HCT116 (cell line): ENCODE results near the gene ARHGAP45. TPM values are rescaled to one million over a fixed set of nuclear protein-coding genes. Genes with fewer than 3 reads are reported as not detected.

Source experiments
- CBX3 ChIP-seq: IDR thresholded peaks from 2 replicates; pipeline ENCODE4 v1.6.1; 2012; ENCODE audit warnings: low read depth
- CEBPB ChIP-seq: IDR thresholded peaks from 2 replicates; pipeline ENCODE4 v1.6.1; 2012; ENCODE audit warnings: low read depth
- EZH2 ChIP-seq: fragments of 200-600 bp; sonication (generic); IDR thresholded peaks from 2 replicates; pipeline ENCODE4 v1.6.1; 2017; ENCODE audit warnings: antibody characterized with exemption, mixed run types
- EZH2phosphoT487 ChIP-seq: fragments of 200-600 bp; IDR thresholded peaks from 2 replicates; pipeline ENCODE4 v1.6.1; 2018; ENCODE audit warnings: antibody characterized with exemption, borderline replicate concordance
- FOSL1 ChIP-seq: IDR thresholded peaks from 2 replicates; pipeline ENCODE4 v1.6.1; 2012; ENCODE audit warnings: low read depth
- JUND ChIP-seq: IDR thresholded peaks from 2 replicates; pipeline ENCODE4 v1.6.1; 2012
- POLR2A ChIP-seq: IDR thresholded peaks from 2 replicates; pipeline ENCODE4 v1.7.0; 2011; ENCODE audit warnings: borderline replicate concordance; ENCODE audit not compliant: insufficient read depth, insufficient read length; ENCODE audit errors: extremely low read depth
- POLR2AphosphoS5 ChIP-seq: IDR thresholded peaks from 2 replicates; pipeline ENCODE4 v1.6.1; 2011; ENCODE audit warnings: mild to moderate bottlenecking, low read depth, low read length, moderate library complexity
- RAD21 ChIP-seq: IDR thresholded peaks from 2 replicates; pipeline ENCODE4 v1.6.1; 2012; ENCODE audit warnings: low read depth, mild to moderate bottlenecking
- REST ChIP-seq: IDR thresholded peaks from 2 replicates; pipeline ENCODE4 v1.6.1; 2012; ENCODE audit warnings: low read depth
- SP1 ChIP-seq: IDR thresholded peaks from 2 replicates; pipeline ENCODE4 v1.6.1; 2012; ENCODE audit warnings: low read depth
- SRF ChIP-seq: IDR thresholded peaks from 2 replicates; pipeline ENCODE4 v1.6.1; 2012; ENCODE audit warnings: low read depth
- TCF7L2 ChIP-seq: IDR thresholded peaks from 2 replicates; pipeline ENCODE4 v1.7.0; 2011; ENCODE audit warnings: borderline replicate concordance, inconsistent platforms; ENCODE audit not compliant: insufficient read depth, insufficient read length; ENCODE audit errors: extremely low read depth
- YY1 ChIP-seq: IDR thresholded peaks from 2 replicates; pipeline ENCODE4 v1.6.1; 2011; ENCODE audit warnings: low read length, low read depth, moderate library complexity, mild to moderate bottlenecking; ENCODE audit not compliant: insufficient replicate concordance; ENCODE audit errors: extremely low read depth
- ZBTB33 ChIP-seq: IDR thresholded peaks from 2 replicates; pipeline ENCODE4 v1.6.1; 2011; ENCODE audit warnings: mild to moderate bottlenecking, low read length, moderate library complexity; ENCODE audit not compliant: insufficient replicate concordance; ENCODE audit errors: extremely low read depth
- ZFX ChIP-seq: fragments of 450-650 bp; IDR thresholded peaks from 2 replicates; pipeline ENCODE4 v1.6.1; 2017
- ZNF274 ChIP-seq: fragments of 200-500 bp; sonication (Bioruptor generic); IDR thresholded peaks from 2 replicates; pipeline ENCODE4 v1.6.1; 2014; ENCODE audit warnings: mild to moderate bottlenecking, low read depth, low read length, inconsistent platforms
- total RNA-seq: library from RNA; stranded (reverse); gene quantifications from one replicate; pipeline ENCODE4 v1.2.1, GENCODE V29; 2021; ENCODE audit not compliant: unreplicated experiment

ARHGAP45 gene
- total RNA-seq, 1 experiment from 2014 or later = 30.4 TPM

- TF ChIP-seq REST (no peak), EZH2phosphoT487 (no peak), CEBPB (no peak), RAD21 (no peak), FOSL1 (no peak), JUND (no peak), POLR2AphosphoS5 (peak; percentile 62), SRF (no peak), ZFX (peak; percentile 18; the same call in 1 of the 2 replicates), EZH2 (no peak), TCF7L2 (peak; percentile 30), POLR2A (peak; percentile 43), SP1 (0 out of 2 replicates have a peak, but pooled peaks have one; percentile 9), ZNF274 (no peak), ZBTB33 (no peak), YY1 (peak; percentile 65), CBX3 (no peak)
Measured at GRCh38 chr19:1064661-1065605, 2.0 kb upstream of the ARHGAP45 start (continued).
